Hindlimb muscle (tissue), 1 donor: Measurements from ENCODE around the gene SPATS2. TPM values are rescaled to one million over a fixed set of nuclear protein-coding genes. Genes with fewer than 3 reads are reported as not detected.
"Not testable (repeated sequence)": the region's sequence is repeated elsewhere in the genome, so short reads cannot be mapped to it uniquely, and the experiment has no call there.

Source experiments
- DNase-seq: peaks from one replicate; pipeline ENCODE4 v3.0.0-alpha.2; 2013
- polyA plus RNA-seq: library from polyadenylated mRNA; unstranded; fragments of 120-200 nt; gene quantifications from one replicate; pipeline ENCODE4 v1.2.1, GENCODE V29; 2013; ENCODE audit not compliant: insufficient read length

The SPATS2 gene
- polyA plus RNA-seq, 1 donor, result 27.2 TPM

DNA sequence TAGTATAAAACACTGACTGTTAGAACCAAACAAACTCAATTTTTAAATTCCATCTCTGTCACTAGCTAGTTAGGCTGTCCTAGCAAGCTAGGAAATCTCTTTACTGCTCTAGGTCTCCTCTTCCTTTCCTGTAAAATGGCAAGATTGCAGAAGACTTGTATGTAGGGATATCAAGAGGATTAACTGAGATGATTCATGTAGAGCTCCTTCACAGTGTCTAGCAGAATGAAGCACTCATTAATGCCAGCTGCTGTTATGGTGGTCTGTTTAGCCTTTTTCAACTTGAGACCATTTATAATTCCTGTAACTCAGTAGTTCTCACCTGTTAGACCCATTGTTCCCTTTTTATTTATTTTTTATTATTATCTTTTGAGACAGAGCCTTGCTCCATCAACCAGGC is 103.7 kb downstream of the SPATS2 start:
- DNase-seq, result no peak

DNA sequence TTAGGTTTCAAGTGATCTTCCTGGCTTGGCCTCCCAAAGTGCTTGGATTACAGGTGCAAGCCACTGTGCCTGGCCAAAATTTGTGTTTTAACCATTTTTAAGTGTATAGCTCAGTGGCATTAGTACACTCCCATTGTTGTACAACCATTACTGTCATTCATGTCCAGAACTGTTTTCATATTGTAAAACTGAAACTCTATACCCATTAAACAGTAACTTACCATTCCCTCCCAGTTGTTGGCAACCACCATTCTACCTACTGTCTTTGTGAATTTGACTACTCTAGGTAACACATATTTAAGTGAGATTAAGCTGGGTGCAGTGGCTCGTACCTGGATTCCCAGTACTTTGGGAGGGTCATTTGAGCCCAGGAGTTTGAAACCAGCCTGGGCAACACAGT is 104.3 kb downstream of the SPATS2 start:
- no peak for DNase-seq

DNA sequence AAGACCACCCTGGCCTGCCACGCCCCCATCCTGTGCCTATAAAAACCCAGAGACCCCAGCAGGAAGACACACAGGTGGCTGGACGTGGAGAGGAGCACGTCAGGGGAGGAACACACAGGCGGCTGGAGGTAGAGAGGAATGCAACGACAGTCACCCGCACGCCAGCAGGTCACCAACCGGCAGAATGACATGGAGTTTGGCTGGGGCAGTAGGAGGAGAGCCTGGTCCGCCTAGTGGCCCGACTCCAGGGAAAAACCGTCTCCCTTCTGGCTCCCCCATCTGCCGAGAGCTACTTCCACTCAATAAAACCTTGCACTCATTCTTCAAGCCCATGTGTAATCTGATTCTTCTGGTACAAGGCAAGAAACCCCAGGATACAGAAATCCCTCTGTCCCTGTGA is 108.8 kb downstream of the SPATS2 start:
- no peak for DNase-seq

DNA sequence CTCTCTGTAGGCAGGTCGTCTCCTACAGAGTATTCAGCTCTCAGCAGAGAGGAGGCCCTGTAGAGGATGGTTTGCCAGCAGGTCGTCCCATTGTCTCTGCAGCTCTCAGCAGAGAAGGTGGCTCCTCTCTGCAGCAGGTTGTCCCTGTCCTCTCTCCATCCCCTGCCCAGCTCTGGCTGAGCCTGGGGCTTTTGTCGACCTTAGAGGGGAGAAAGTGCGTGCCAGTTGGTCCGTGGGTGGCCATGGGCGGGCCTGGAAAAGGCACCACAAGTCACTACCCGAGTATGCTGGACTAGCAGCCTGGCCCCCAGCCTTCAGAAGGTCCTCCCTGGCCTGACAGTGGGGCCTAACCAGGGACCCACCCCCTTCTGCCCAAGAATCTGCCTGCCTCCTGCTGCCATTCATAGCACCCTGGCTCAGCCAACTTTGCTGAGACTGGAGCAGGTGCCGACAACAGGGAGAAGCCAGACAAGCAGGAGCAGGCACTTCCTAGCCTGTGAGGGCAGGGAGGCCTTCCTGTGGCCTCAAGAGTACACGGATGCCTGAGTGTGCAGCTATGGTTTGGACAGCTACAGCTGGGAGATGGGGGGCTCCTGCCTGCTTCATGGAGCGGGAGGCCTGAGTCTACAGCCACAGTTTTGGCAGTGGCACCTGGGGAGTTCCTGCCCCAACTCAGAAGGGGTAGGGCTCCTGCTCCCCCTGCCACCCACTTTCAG is 111.8 kb downstream of the SPATS2 start:
- DNase-seq, result no peak

DNA sequence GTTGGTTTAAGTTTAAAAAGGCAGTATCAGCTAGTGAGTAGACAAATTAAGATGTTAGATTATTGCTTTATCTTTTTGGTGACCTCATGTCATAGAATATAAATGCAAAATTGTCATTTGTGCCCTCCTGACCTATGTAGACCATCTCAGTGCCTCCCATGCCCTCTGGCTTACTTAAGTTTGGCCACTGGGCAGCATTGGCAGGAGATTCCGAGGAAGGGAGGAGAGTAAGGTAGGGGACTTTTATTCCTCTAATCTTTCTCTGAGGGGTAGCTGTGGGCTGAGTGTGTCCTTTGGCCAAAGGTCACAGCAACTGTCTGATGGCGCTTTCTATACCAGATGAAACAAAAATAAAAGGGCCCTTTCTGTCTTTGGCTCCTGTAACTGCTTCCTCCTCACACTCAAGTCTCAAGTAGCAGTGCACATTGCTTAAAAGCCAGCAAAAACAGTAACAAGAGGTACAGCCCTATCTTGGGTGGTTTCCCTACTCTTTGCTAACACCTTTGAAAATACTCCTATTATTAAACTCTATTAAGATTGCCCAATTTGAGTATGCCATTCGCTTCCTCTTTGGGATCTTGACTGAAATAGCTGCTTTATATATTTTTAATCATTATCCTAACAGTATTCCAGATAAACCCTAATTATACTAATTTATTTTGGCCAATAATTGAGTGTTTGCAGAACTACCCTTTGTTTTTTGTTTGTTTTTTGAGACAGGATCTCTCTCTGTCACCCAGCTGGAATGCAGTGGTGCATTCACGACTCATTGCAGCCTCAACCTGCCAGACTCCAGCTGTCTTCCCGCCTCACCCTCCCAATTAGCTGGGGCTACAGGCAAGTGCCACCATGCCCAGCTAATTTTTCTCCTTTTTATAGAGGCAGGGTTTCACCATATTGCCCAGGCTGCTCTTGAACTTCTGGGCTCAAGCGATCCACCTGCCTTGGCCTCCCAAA is 115.1 kb downstream of the SPATS2 start:
- no peak for DNase-seq

DNA sequence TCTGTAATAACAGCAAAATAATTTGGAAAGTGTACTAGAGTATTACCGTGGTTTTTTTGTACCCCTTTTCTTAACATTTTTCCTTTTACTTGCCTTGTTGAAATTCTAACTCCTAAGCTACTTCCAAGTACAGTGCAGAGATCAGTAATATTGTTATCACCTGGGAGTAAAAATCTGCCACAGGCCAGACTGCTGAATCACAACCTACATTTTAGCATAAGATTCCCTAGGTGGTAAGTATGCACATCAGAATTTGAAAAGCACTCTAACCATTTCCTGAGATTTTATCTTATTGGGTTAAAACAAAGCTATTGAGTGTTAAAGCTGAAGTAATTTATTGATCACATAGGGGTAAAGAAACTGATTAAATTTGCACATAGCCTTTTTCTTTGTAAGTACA is 116.4 kb downstream of the SPATS2 start:
- no peak for DNase-seq

DNA sequence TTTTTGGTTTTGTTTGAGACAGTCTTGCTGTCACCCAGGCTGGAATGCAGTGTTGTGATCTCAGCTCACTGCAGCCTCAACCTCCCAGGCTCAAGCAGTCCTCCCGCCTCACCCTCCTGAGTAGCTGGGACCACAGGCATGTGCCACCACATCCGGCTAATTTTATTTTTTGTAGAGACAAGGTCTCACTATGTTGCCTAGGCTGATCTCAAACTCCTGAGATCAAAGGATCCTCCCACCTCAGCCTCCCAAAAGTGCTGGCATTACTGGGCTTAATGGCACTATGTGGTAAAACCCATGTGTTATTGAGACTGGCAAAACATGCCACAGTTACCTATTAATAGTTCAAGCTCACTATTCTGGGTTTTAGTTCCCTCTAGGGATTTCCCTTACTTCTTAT is 120.3 kb downstream of the SPATS2 start:
- no peak for DNase-seq

DNA sequence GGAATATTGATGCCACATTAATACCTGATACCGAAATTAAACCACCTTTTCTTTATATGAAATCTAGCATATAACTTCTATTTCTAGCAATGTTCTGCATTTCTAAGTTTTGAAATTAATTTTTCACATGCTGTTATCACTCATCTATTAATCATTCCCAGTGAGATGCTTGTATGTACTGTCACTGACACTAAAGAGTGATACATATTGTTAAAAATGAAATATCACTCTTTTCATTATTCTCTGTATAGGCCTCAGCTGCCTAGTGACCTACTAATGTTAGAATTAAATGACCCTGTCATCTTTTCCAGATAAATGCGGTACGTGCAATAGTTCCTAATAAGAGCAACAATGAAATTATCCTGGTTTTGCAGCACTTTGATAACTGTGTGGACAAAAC is 121.9 kb downstream of the SPATS2 start:
- DNase-seq, result no peak

DNA sequence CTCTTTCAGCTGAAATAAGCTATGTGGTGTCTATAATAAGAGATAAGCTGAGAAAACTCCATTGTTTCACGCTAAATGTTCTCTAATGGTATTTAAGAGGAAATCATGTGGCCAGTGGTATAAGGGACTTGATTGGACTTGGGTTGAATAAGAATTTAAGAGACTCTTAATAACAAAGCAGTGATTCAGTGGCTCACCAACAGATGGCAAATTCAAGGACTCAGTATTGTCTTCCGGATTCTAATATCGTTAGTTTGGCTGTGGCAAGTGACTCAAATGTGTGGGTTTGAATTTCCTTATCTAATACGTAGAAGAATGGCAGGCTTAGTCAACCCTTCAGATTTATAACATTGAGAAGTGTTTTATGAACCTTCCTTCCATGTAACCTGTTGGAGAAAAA is 122.5 kb downstream of the SPATS2 start:
- no peak for DNase-seq

DNA sequence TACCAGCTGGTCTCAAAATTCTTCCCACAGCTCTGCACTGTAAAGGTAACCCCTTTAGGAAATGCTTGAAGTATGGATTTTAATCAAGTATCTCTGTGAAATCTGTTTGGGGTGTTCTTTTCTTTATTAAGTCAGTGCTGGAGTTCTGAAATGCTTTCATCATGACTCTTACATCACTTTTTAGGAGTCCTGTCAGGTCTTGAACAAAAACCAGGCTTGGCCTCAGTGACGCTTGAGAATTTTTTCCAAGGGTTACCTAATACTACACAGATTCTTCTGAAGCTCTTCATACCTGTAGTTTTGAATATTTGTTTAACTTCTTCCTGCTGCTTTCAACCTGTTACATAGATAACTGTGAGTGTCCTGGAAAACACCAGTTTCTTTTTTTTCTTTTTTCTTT is 124.6 kb downstream of the SPATS2 start:
- DNase-seq, result no peak

DNA sequence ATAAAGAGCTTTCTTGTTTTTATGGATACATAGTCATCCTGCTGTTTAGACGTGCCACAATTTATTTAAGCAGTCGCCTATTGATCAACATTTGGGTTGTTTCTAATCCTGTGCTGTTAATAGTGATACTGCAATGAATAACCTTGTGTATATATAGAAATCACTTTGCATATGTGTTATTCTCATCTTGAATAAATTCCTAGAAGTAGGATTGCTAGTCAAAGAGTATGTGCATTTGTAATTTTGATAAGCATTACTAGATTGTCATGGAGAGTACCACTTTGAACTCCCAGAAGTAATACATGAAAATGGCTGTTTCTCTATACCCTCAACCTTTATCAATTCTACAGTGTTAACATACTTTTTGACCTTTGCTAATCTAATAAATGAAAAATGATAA is 126.6 kb downstream of the SPATS2 start:
- DNase-seq, result no peak

DNA sequence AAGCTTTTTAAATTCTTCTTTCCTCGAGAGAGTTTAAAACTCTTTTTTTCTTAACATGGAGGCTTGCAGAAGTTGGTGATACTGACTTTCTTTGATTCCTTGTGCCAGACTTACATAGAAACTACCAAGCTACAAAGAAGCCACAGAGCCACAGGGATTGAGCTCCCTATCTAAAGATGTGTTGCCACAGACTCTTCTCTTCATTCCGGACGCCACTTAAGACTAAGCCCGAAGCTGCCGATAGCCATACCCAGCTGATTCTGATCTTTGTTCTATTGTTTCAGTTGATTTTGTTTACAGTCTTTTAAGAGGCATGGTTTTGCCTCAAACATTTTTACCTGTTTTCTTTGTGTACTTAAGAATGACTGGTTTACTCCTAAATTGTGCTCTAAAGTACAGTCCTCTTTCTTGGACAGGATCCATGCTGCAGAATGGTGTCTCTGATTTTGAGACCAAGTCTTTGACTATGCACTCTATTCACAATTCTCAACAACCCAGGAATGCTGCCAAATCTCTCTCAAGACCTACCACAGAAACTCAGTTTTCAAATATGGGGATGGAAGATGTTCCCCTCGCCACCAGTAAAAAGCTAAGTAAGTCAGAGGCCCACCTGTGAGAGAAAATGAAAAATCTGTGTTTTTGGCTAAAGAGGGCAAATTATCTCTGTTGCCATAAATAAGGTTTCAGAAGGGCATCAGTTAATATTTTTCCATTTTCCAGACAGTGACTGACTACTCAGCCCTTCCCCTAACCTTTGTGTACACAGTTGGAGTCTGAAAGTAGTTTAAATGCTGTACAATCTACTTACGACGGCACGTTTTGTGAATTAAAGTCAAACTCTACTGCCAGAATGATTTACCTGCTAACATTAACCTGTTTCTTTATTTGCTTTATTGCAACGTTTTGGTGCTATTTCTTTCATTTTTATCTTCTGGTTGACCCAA is 129.4 kb downstream of the SPATS2 start:
- DNase-seq, result no peak

DNA sequence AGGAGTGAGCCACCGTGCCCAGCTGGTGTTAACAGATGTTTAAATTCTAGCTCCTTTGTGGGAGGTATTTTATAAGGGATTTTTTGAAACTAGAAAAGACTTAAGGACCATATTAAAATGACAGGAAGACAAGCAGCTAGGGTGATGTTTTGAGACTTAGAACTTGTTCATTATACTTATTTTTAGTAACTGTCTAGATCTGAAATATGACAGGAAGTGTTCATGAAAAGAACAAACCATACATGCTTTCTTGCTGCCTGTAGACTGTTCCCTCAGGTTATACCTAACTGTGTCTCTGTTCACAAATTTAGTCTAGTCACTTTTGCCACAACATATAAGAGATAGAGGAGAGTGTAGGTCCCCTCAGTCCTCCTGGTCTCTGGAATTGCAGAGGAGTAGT is 134.6 kb downstream of the SPATS2 start:
- DNase-seq, result no peak

DNA sequence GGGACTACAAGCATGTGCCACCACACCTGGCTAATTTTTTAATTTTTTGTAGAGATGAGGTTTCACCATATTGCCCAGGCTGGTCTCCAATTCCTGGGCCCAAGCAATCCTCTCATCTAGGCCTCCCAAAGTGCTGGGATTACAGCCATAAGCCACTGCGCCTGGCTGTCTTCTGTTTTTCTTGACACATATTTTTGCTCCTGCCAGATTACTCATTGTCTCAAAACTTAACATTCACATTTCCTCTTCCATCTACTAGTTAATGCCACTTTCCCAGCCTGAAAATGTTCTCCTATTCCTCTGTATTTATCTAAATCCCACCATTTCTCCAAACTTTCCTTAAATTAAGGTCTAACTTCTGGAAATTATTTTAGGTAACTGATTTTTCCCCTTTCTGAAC is 135.3 kb downstream of the SPATS2 start:
- DNase-seq, result no peak

DNA sequence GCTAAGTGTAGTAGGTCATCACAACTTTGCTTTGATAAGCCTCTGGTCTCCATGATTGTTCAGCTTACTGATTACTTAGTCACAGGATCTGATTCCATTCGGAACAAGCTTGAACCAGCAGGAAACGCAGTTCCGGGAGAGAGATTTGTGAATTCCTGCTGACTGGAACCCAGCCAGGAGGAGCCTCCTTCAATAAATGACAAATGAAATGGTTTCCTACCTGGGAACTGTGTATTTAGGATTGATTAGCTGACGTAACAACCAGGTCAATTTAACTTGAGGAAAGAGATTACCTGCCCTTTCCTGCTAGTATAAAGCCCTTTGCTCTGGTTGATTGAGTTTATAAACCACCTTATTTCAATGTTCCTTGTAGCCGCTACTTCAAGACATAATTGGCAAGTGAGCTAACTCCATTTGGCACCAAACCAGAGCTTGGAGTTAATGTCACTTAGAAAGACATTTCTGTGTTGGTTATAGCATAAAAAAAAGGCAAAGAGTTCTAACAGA is 136.5 kb downstream of the SPATS2 start:
- no peak for DNase-seq

DNA sequence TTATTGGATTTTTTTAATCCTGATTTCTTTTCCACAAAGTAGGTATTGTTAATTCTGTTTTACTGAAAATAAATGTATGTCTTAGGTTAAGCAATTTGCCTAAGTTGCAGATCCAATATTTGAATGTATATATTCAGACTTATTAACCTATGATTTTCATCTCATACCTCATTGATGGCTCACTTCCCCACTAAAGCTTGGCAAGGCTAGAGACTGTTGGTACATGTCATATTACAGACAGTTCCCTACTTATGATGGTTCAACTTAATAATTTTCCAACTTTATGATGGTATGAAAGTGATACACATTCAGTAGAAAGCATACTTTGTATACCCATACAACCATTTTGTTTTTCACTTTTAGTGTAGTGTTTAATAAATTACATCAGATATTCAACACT is 138.4 kb downstream of the SPATS2 start:
- DNase-seq, result no peak

DNA sequence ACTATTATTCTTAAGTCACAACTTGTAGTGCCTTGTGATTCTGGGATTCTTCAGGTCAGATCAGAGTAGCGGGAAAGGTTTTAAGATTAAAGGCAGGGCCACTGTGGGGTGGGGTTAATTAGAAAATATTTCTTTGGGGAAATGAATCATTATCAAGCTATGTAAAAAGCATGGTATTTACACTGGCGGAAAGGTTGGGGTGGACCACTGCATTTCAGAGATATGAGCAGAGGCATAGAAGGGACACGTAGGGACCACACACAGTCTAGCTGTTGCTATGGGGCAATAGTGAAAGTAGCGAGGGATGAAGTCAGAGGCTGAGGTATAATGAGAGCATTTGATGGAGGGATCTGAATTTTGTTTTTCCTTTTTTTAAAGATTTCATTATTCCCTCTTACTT is 139.9 kb downstream of the SPATS2 start:
- no peak for DNase-seq

DNA sequence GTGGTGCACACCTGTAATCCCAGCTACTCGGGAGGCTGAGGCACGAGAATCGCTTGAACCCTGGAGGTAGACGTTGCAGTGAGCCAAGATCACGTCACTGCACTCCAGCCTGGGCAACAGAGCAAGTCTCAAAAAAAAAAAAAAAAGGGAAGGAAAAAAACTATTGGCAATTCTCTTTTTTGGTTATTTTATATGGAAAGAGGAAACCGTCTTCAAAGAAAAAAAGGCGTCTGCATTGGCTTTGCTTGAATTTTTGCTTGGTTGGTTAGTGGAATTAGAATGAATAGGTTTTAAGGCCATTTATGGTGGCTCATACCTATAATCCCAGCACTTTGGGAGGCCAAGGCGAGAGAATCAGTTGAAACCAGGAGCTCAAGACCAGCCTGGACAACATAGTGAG is 142.4 kb downstream of the SPATS2 start:
- DNase-seq, result not testable (repeated sequence)

DNA sequence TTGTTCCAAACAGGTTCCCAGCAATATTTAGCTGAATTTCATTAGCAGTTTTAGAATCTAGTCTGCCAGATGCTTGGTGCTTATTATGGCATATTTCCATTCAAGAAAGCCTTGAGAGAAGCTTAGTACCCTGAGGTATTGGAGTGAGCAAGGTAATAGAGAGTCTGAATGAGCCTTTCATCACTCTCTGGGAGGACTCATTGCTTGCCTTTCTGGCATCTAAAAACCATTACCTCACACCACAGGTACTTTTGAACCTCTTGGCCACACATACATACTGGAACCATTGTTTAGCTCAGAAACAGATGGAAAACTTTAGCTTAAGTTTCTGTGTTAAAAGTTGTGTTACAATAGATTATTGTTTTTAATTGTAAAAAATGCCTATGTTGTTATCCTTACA is 144.1 kb downstream of the SPATS2 start:
- no peak for DNase-seq

DNA sequence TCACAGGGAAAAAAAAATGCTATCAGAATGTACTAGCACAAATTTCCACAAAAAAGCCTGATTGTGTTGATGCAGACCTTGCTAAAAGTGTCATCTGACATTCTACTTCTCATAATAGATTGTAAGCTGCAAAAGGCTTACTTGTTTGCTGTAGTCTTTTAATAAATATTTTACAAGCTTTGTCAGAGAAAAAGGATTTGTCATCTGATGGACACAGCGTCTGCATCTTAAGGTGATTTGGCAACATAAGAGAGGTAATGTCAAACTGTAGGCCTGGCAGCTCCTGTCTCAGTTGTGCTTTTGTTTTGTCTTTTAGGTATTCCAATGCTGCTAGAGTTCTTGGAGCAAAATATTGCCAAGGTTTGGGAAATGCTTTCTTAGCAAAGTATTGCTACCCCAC is 145.3 kb downstream of the SPATS2 start:
- DNase-seq, result no peak

DNA sequence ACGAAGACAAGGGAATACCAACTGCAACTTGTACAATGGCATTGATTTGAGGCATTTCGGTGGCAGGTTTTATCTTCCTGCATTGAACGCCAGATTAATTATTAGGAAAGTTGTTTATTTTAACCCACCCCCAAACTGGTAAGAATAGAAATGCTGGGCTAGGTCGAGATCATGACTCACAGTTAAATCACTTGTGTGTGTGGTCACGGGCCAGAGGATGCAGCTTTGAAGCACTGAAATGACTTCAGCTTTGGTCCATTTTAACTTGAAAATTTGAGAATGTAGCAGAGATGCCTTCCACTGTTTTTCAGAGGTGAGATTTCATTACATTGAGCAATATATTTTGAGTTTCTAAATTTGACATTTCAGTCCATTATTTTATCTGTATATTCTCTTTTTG is 148.0 kb downstream of the SPATS2 start:
- no peak for DNase-seq

DNA sequence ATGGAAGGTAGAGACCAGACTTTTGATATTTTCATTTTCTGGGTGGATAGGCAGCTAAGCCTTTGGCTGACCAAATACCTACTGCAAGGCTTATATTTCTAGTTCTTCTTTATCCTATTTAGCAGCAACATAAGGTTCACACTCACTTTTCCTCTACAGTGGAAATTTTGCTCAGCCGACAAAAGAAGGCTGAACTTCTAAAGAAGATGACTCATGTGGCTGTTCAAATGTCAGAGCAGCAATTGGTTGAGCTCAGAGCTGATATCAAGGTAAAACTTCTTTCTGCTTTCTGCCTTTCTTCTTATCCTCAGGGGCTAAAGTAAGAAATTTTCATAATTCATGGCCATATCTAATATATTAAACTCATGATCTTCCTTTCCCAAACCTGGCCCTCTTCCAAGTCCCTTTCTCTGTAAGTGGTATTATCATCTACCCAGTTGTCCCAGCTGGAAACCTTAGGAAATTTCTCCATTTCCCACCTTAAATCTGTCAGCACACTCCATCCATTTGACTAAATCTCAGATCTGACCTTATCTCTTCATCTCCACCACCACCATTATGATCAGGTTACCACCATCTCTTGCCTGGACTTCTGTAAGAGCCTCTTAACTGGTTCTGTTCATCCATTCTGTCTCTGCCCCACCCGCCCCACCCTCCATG is 151.8 kb downstream of the SPATS2 start:
- DNase-seq, result no peak
